Astrocyte (in vitro differentiated cells and primary cell): ENCODE results near the gene ESRRA. TPM values are rescaled to one million over a fixed set of nuclear protein-coding genes. Genes with fewer than 3 reads are reported as not detected.
A peak's percentile ranks its signal among the peaks of the same experiment; 100 is the strongest.

Experiments
- DNase-seq: peaks from one replicate; pipeline ENCODE4 v3.0.0-alpha.2; 2010; ENCODE audit warnings: low read depth
- FAIRE-seq: peaks from 2 replicates; lab custom pipeline; 2011; peaks lifted over from hg19 to GRCh38; lab: Jason Lieb, UNC
- H2AFZ ChIP-seq: 2 replicates; pipeline ENCODE4 v1.6.0; 2012; ENCODE audit warnings: low read depth, low read length, inconsistent platforms
- H3K27ac ChIP-seq: 2 replicates; pipeline ENCODE4 v1.5.1; 2011; ENCODE audit warnings: low read depth, low read length, inconsistent platforms
- H3K27me3 ChIP-seq: 2 replicates; pipeline ENCODE4 v1.6.0; 2011; ENCODE audit warnings: low read length, inconsistent platforms; ENCODE audit not compliant: insufficient read depth
- H3K36me3 ChIP-seq: 2 replicates; pipeline ENCODE4 v1.5.1; 2011; ENCODE audit warnings: low read length, inconsistent platforms; ENCODE audit not compliant: insufficient read depth
- H3K4me1 ChIP-seq: 2 replicates; pipeline ENCODE4 v1.5.1; 2011; ENCODE audit warnings: low read length, inconsistent platforms; ENCODE audit not compliant: insufficient read depth
- H3K4me2 ChIP-seq: 2 replicates; pipeline ENCODE4 v1.6.0; 2012; ENCODE audit warnings: low read length, inconsistent platforms
- H3K4me3 ChIP-seq: 2 replicates; pipeline ENCODE4 v1.5.1; 2011; ENCODE audit warnings: low read depth, mild to moderate bottlenecking, low read length, inconsistent platforms; ENCODE audit not compliant: insufficient read depth
- H3K79me2 ChIP-seq: 2 replicates; pipeline ENCODE4 v1.6.0; 2012; ENCODE audit warnings: mild to moderate bottlenecking, low read length, inconsistent platforms; ENCODE audit not compliant: insufficient read depth
- H3K9ac ChIP-seq: 2 replicates; pipeline ENCODE4 v1.6.0; 2012; ENCODE audit warnings: mild to moderate bottlenecking, low read length, inconsistent platforms
- H3K9me3 ChIP-seq: 2 replicates; pipeline ENCODE4 v1.5.1; 2012; ENCODE audit warnings: low read depth, mild to moderate bottlenecking, low read length, inconsistent platforms; ENCODE audit not compliant: insufficient read depth
- H4K20me1 ChIP-seq: 2 replicates; pipeline ENCODE4 v1.6.0; 2012; ENCODE audit warnings: low read length, inconsistent platforms; ENCODE audit not compliant: insufficient read depth
- H3K27ac Mint-ChIP-seq: one replicate; pipeline ENCODE4 v1.8.0; 2021; ENCODE audit warnings: mild to moderate bottlenecking, mixed read lengths; ENCODE audit not compliant: unreplicated experiment
- H3K27me3 Mint-ChIP-seq: one replicate; pipeline ENCODE4 v1.8.0; 2021; ENCODE audit warnings: low read depth, mixed read lengths; ENCODE audit not compliant: unreplicated experiment
- H3K36me3 Mint-ChIP-seq: one replicate; pipeline ENCODE4 v1.8.0; 2021; ENCODE audit warnings: low read depth, mixed read lengths; ENCODE audit not compliant: unreplicated experiment
- H3K4me1 Mint-ChIP-seq: one replicate; pipeline ENCODE4 v1.8.0; 2021; ENCODE audit warnings: low read depth, mixed read lengths; ENCODE audit not compliant: unreplicated experiment
- H3K4me3 Mint-ChIP-seq: one replicate; pipeline ENCODE4 v1.8.0; 2021; ENCODE audit warnings: mild to moderate bottlenecking, moderate library complexity, mixed read lengths; ENCODE audit not compliant: unreplicated experiment
- H3K9me3 Mint-ChIP-seq: one replicate; pipeline ENCODE4 v1.8.0; 2021; ENCODE audit warnings: mild to moderate bottlenecking, mixed read lengths; ENCODE audit not compliant: unreplicated experiment
- CTCF ChIP-seq: IDR thresholded peaks from 2 replicates; pipeline ENCODE4 v1.5.1; 2011; ENCODE audit warnings: low read depth, mild to moderate bottlenecking, inconsistent platforms, low read length, moderate library complexity; ENCODE audit not compliant: insufficient read depth
- EZH2 ChIP-seq: IDR thresholded peaks from 2 replicates; pipeline ENCODE4 v1.6.1; 2012; ENCODE audit warnings: mild to moderate bottlenecking, low read length, inconsistent platforms; ENCODE audit not compliant: insufficient read depth
- total RNA-seq: library from RNA; stranded (reverse); gene quantifications from 2 replicates; pipeline ENCODE4 v1.2.1, GENCODE V29; 2021

ESRRA gene
- total RNA-seq, 1 donor from 2014 or later, result 26.3 TPM

GRCh38 chr11:64321026-64321425 lies 15.7 kb downstream of the ESRRA start:
- Mint-ChIP-seq H3K27me3 (no peaks in the 10 kb centered on the region), H3K9me3 (no peaks in the 10 kb centered on the region), H3K27ac (no peak overlapping the region), H3K4me1 (peaks cover 24% of the 10 kb centered on the region), H3K36me3 (peaks cover 18% of the 10 kb centered on the region), H3K4me3 (peak overlapping the region; percentile 64)
- H3K4me3 ChIP-seq, result no peak overlapping the region
- no peak overlapping the region for H3K27ac ChIP-seq
- no peak overlapping the region for H3K9ac ChIP-seq
- H2AFZ ChIP-seq, result no peak overlapping the region
- no peaks in the 10 kb centered on the region for H3K9me3 ChIP-seq
- FAIRE-seq (no peak), DNase-seq (no peak)
- peaks cover 21% of the 10 kb centered on the region for H3K79me2 ChIP-seq
- H3K4me1 ChIP-seq, result peaks cover 7% of the 10 kb centered on the region
- H3K36me3 ChIP-seq, result peaks cover 3% of the 10 kb centered on the region
- TF ChIP-seq CTCF, result no peak
- no peak for TF ChIP-seq EZH2
- H4K20me1 ChIP-seq, result peaks cover 28% of the 10 kb centered on the region
- H3K27me3 ChIP-seq, result no peaks in the 10 kb centered on the region
- H3K4me2 ChIP-seq, result no peak overlapping the region

GRCh38 chr11:64321533-64321932 lies 16.2 kb downstream of the ESRRA start:
- no peak overlapping the region for H3K4me3 ChIP-seq
- H4K20me1 ChIP-seq, result peaks cover 28% of the 10 kb centered on the region
- no peak overlapping the region for H3K9ac ChIP-seq
- H3K4me3 Mint-ChIP-seq, result no peak overlapping the region
- no peaks in the 10 kb centered on the region for H3K27me3 Mint-ChIP-seq
- H3K36me3 Mint-ChIP-seq, result peaks cover 18% of the 10 kb centered on the region
- H3K27ac Mint-ChIP-seq, result peak overlapping the region; percentile 35
- H3K27ac ChIP-seq, result no peak overlapping the region
- H3K36me3 ChIP-seq, result peaks cover 3% of the 10 kb centered on the region
- TF ChIP-seq CTCF (no peak), EZH2 (no peak)
- no peaks in the 10 kb centered on the region for H3K9me3 Mint-ChIP-seq
- H3K4me1 Mint-ChIP-seq, result peaks cover 21% of the 10 kb centered on the region
- H3K9me3 ChIP-seq, result no peaks in the 10 kb centered on the region
- no peak overlapping the region for H3K4me2 ChIP-seq
- FAIRE-seq, result no peak
- H3K4me1 ChIP-seq, result peaks cover 7% of the 10 kb centered on the region
- H2AFZ ChIP-seq, result no peak overlapping the region
- peaks cover 17% of the 10 kb centered on the region for H3K79me2 ChIP-seq
- H3K27me3 ChIP-seq, result no peaks in the 10 kb centered on the region
- peak; percentile 68 for DNase-seq

GRCh38 chr11:64322925-64323260 lies 17.6 kb downstream of the ESRRA start:
- Mint-ChIP-seq H3K4me1 (peaks cover 19% of the 10 kb centered on the region), H3K27me3 (peaks cover 1% of the 10 kb centered on the region), H3K4me3 (no peak overlapping the region), H3K36me3 (peaks cover 18% of the 10 kb centered on the region), H3K27ac (no peak overlapping the region), H3K9me3 (peaks cover 2% of the 10 kb centered on the region)
- H3K4me2 ChIP-seq, result no peak overlapping the region
- H4K20me1 ChIP-seq, result peaks cover 28% of the 10 kb centered on the region
- TF ChIP-seq EZH2, result no peak
- FAIRE-seq (no peak), DNase-seq (no peak)
- H3K36me3 ChIP-seq, result peaks cover 3% of the 10 kb centered on the region
- H3K27ac ChIP-seq, result no peak overlapping the region
- H3K4me1 ChIP-seq, result peaks cover 7% of the 10 kb centered on the region
- no peak overlapping the region for H3K4me3 ChIP-seq
- H3K27me3 ChIP-seq, result no peaks in the 10 kb centered on the region
- H3K9ac ChIP-seq, result no peak overlapping the region
- H3K9me3 ChIP-seq, result no peaks in the 10 kb centered on the region
- H2AFZ ChIP-seq, result no peak overlapping the region
- peaks cover 9% of the 10 kb centered on the region for H3K79me2 ChIP-seq
